Brain microvascular endothelial cell (primary cell): ENCODE data around the gene MYT1.

Experiments
- DNase-seq: peaks from one replicate; pipeline ENCODE4 v3.0.0-alpha.2; 2020
- H3K27ac ChIP-seq: fragments of 250-450 bp; sonication (Bioruptor Pico); 2 replicates; pipeline ENCODE4 v1.5.1; 2020; ENCODE audit warnings: mild to moderate bottlenecking, moderate library complexity
- H3K27me3 ChIP-seq: fragments of 250-450 bp; sonication (Bioruptor Pico); replicated peaks from 2 replicates; pipeline ENCODE4 v1.5.1; 2020; ENCODE audit warnings: mild to moderate bottlenecking
- H3K36me3 ChIP-seq: fragments of 250-450 bp; sonication (Bioruptor Pico); replicated peaks from 2 replicates; pipeline ENCODE4 v1.5.1; 2020; ENCODE audit warnings: mild to moderate bottlenecking
- H3K4me3 ChIP-seq: 2 replicates; pipeline ENCODE4 v1.5.1; 2011; ENCODE audit warnings: low read depth, mild to moderate bottlenecking, control low read depth, low read length, moderate library complexity
- in situ Hi-C: cut with HindIII; loops from 2 replicates; pipeline ENCODE4 v1.10.0; 2017; ENCODE audit warnings: low sequenced_read_pairs, low pct_ligation_motif_present
- TF ChIP-seq, protein P1 (sequence below): IDR thresholded peaks from 2 replicates; pipeline ENCODE4 v1.5.1; 2011; ENCODE audit warnings: low read depth, mild to moderate bottlenecking, moderate library complexity, low read length, control low read depth, inconsistent platforms; ENCODE audit errors: missing control alignments

The MYT1 gene

DNA sequence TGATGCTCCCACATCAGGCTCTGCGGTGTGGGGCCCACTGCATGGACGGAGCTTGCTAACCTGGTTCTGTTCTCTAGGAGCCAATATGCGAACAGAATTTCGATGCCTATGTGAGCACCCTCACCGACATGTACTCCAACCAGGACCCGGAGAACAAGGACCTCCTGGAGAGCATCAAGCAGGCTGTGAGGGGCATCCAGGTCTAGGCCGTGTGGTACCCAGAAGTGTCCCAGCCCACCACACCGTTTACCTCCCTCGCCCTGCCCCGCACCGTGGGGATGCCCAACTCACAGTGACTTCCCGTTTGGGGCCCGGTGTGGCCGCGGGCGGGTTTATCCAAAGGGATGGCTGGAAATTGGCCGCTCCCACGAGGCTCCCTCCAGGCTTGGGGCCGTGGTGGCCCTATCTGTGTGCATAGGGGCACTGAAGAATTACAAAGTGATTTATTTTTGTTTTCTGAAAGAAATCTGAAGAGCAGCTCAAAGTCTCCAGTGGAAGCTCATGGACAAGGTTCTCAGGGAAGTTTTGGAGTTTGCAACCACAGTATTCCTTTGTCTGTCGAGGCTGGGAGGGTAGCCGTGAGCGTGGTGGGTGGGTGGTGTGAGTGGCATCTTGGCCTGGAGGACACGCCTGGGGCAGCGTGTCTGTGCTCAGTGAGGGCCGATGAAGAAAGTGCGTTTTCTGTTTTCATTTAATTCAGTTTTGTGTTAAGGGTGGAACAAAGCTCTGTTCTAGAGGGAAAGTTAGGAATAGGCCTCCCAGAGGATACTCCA is 76.2 kb downstream of the MYT1 start:
- H3K27me3 ChIP-seq, result peaks cover 2% of the 10 kb centered on the region
- TF ChIP-seq, protein P1, sequence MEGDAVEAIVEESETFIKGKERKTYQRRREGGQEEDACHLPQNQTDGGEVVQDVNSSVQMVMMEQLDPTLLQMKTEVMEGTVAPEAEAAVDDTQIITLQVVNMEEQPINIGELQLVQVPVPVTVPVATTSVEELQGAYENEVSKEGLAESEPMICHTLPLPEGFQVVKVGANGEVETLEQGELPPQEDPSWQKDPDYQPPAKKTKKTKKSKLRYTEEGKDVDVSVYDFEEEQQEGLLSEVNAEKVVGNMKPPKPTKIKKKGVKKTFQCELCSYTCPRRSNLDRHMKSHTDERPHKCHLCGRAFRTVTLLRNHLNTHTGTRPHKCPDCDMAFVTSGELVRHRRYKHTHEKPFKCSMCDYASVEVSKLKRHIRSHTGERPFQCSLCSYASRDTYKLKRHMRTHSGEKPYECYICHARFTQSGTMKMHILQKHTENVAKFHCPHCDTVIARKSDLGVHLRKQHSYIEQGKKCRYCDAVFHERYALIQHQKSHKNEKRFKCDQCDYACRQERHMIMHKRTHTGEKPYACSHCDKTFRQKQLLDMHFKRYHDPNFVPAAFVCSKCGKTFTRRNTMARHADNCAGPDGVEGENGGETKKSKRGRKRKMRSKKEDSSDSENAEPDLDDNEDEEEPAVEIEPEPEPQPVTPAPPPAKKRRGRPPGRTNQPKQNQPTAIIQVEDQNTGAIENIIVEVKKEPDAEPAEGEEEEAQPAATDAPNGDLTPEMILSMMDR, result no peak
- DNase-seq, result no peak
- no peaks in the 10 kb centered on the region for H3K36me3 ChIP-seq
- in situ Hi-C loops, result no loop called here
- no peak overlapping the region for H3K27ac ChIP-seq
- H3K4me3 ChIP-seq, result no peak overlapping the region

DNA sequence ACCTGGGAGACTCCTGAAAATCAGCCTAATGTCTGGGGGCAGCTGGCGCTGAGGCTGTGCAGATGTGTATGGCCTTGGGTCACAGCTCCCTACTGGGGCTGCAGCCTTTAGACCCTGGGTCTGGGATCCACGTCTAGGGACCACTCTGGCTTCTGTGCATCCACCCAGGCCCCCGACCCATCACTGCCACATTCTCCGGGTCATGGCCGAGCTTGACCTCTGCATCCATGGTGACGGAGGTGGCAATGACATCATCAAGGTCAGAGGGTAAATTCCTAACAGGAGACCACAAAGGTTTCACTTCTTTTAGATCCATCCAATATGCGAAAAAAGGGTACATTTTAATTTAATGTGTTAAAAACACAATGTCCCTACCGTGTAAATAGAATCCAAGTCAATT is 76.8 kb downstream of the MYT1 start:
- peaks cover 2% of the 10 kb centered on the region for H3K27me3 ChIP-seq
- in situ Hi-C loops, result no loop called here
- TF ChIP-seq, protein P1, result no peak
- DNase-seq, result no peak
- no peak overlapping the region for H3K4me3 ChIP-seq
- no peak overlapping the region for H3K27ac ChIP-seq
- H3K36me3 ChIP-seq, result no peaks in the 10 kb centered on the region

DNA sequence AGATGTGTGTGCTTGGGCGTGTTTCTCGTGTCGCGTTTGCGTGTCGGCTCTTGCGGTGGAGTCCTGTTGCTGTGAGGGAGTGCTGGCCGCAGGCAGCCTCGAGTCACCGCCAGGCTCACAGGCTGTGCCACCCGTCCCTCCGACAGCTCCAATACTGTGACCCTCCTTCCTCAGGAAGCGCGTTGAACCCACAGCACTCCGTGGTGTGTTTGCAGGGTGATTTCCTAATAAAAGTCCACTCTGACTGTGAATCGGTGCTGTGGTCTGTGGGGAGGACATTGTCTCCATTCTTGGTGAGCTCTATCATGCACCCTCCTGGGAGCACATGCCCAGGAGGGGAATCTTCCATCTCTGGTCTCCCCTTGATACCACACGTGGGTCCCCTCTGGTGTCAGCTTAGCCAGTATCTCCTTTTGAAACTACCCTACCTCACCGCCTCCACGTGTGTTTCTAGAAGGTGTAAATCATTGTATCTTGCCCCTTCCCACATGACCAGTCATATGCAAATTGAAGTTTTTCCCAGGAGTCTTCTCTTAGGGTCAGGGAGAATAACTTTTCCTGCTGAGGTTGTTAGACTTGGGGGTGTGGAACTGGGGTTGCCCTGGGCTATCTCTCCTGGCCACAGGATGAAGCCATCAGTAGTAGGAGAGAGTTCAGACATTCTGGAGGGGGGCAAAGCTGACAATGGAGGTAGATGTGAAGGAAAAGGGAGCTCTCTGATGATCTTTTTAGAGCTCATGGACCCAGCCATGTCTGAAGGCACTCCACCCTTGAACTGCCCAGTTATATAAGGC is 77.9 kb downstream of the MYT1 start:
- DNase-seq, result no peak
- TF ChIP-seq, protein P1, result no peak
- no peak overlapping the region for H3K27ac ChIP-seq
- in situ Hi-C loops, result no loop called here
- H3K4me3 ChIP-seq, result no peak overlapping the region
- no peaks in the 10 kb centered on the region for H3K36me3 ChIP-seq
- H3K27me3 ChIP-seq, result peaks cover 2% of the 10 kb centered on the region

DNA sequence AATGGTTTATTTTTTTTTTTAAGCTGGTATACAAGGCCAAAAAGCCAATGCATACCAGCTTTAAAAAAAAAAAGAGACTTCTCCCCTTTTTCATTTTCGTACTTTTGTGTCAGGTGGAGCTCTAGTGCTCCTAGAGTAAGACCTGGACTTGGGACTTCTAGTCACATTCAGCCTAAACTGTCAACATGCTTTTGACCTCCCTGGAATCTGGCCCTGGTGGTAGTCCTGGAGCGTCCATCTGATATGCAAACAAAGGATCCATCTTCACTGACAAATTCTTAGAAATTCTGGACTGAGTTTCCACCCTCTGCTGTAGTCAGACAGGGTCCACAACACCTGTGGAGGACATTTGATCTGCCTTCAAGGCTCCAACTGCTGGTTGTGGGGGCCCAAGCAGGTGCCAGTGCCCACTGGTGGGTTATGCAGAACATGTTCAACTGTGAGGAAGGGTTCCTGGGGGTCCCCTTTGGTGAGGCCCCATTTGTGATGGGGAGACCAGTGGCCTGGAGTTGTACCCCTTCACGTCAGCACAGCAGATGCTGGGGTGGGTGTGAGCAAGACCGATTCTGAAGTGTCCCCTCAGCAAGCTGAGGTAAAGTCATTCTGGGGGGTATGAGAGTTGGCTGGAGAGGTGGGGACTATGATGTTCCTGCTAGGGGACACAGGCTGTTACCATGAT is 78.7 kb downstream of the MYT1 start:
- in situ Hi-C loops, result no loop called here
- DNase-seq, result no peak

DNA sequence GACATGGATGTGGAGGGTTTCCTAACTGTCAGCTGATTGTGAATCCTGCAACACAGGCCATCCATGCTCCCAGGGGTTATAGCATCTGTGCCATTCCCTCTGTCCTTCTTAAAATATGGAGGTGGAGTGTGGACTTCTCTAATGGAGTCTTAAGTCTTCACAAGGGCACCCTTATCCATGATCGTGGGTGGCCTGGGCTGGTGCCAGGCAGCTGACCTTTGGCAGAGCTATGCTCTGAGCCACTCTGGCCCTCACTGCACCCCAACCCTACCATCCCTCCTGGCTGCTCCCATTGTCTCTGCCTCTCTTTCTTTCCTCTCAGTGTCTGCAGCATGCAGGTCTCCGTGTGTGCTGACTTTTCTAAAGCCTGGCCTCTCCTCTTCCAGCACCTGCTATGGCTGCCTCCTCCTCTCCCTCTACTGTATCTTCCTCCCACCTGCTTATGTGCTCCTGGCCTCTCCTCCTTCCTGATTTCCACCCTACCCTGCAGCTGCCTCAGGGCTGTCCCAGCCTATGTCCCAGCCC is 80.1 kb downstream of the MYT1 start:
- TF ChIP-seq, protein P1, result no peak
- DNase-seq, result no peak
- Histone ChIP-seq H3K4me3 (no peak overlapping the region), H3K27ac (no peak overlapping the region), H3K36me3 (no peaks in the 10 kb centered on the region), H3K27me3 (peaks cover 9% of the 10 kb centered on the region)
- in situ Hi-C loops, result no loop called here

More for the DNA sequence above, 78.7 kb downstream of the MYT1 start:
- Histone ChIP-seq H3K27ac (no peak overlapping the region), H3K4me3 (no peak overlapping the region), H3K27me3 (peaks cover 7% of the 10 kb centered on the region), H3K36me3 (no peaks in the 10 kb centered on the region)
- TF ChIP-seq, protein P1, result no peak
